OCI-LY1 (cell line): ENCODE measurements around the gene COX10.

Experiments used
- H2AFZ ChIP-seq: fragments of 200-600 bp; sonication (generic), shearing (Covaris generic); 2 replicates; pipeline ENCODE4 v1.6.0; 2014; ENCODE audit warnings: antibody characterized with exemption, mild to moderate bottlenecking, low read length
- H3F3A ChIP-seq: fragments of 200-600 bp; sonication (generic), shearing (Covaris generic); 2 replicates; pipeline ENCODE4 v1.6.0; 2014; ENCODE audit warnings: mild to moderate bottlenecking, antibody characterized with exemption, low read length, moderate library complexity; ENCODE audit not compliant: insufficient read depth
- H3K27ac ChIP-seq: fragments of 200-600 bp; sonication (generic); 2 replicates; pipeline ENCODE4 v1.5.1; 2014; ENCODE audit warnings: low read length, mixed run types, mild to moderate bottlenecking, low read depth; ENCODE audit not compliant: poor library complexity, severe bottlenecking
- H3K27me3 ChIP-seq: fragments of 200-600 bp; sonication (generic); 2 replicates; pipeline ENCODE4 v1.6.0; 2014; ENCODE audit warnings: antibody characterized with exemption, mild to moderate bottlenecking, low read length, moderate library complexity; ENCODE audit not compliant: insufficient read depth
- H3K36me3 ChIP-seq: fragments of 200-600 bp; sonication (generic); 2 replicates; pipeline ENCODE4 v1.6.1; 2014; ENCODE audit warnings: mild to moderate bottlenecking, antibody characterized with exemption, low read length, moderate library complexity, mixed read lengths; ENCODE audit not compliant: insufficient read depth
- H3K4me1 ChIP-seq: fragments of 200-600 bp; sonication (generic); 2 replicates; pipeline ENCODE4 v1.5.1; 2014; ENCODE audit warnings: mild to moderate bottlenecking, low read length, moderate library complexity; ENCODE audit not compliant: insufficient read depth, severe bottlenecking
- H3K4me2 ChIP-seq: fragments of 200-600 bp; sonication (generic), shearing (Covaris generic); 2 replicates; pipeline ENCODE4 v1.6.1; 2014; ENCODE audit warnings: low read length
- H3K4me3 ChIP-seq: fragments of 200-600 bp; sonication (generic); 2 replicates; pipeline ENCODE4 v1.5.1; 2014; ENCODE audit warnings: low read length, low read depth, mild to moderate bottlenecking, mixed read lengths; ENCODE audit not compliant: poor library complexity, severe bottlenecking
- H3K79me2 ChIP-seq: fragments of 200-600 bp; shearing (Covaris generic); 2 replicates; pipeline ENCODE4 v1.6.1; 2016; ENCODE audit warnings: mixed run types, low read length, mixed read lengths; ENCODE audit not compliant: insufficient read depth
- H3K9ac ChIP-seq: fragments of 200-600 bp; sonication (generic), shearing (Covaris generic); 2 replicates; pipeline ENCODE4 v1.6.1; 2014; ENCODE audit warnings: mild to moderate bottlenecking, low read length, mixed read lengths
- H3K9me2 ChIP-seq: fragments of 200-600 bp; sonication (generic), shearing (Covaris generic); 2 replicates; pipeline ENCODE4 v1.6.1; 2014; ENCODE audit warnings: low read depth, mild to moderate bottlenecking, low read length, mixed read lengths
- H3K9me3 ChIP-seq: fragments of 200-600 bp; shearing (Covaris generic); 2 replicates; pipeline ENCODE4 v1.6.1; 2014; ENCODE audit warnings: low read length, mixed read lengths
- H4K20me1 ChIP-seq: fragments of 200-600 bp; sonication (generic), shearing (Covaris generic); 2 replicates; pipeline ENCODE4 v1.6.0; 2016; ENCODE audit warnings: mild to moderate bottlenecking, low read length; ENCODE audit not compliant: insufficient read depth
- CTCF ChIP-seq: fragments of 200-600 bp; sonication (generic), shearing (Covaris generic); IDR thresholded peaks from 2 replicates; pipeline ENCODE4 v1.5.1; 2017; ENCODE audit warnings: mild to moderate bottlenecking, antibody characterized with exemption, low read length, moderate library complexity, mixed read lengths
- EZH2 ChIP-seq: fragments of 200-600 bp; sonication (generic), shearing (Covaris generic); IDR thresholded peaks from 2 replicates; pipeline ENCODE4 v1.8.0; 2017; ENCODE audit warnings: borderline replicate concordance, mixed run types, mild to moderate bottlenecking, antibody characterized with exemption, low read length, moderate library complexity, mixed read lengths

COX10 gene

DNA sequence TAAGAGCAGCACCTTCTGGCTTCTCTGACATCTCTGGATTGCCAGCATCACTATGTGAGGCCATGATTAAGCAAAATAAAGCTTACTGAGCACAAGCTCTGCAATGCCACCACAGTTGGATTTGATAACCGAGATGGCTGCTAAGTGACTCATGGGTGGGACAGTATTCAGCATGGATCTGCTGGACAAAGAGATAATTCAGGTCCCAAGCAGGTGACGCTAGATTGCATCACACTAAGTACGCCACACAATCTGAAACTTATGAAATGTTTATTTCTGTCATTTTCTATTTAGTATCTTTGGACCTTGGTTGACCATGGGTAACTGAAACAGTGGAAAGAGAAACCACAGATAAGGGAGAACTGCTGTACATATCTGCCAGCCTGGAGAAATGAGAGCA, 139.9 kb downstream of the COX10 start:
- Histone ChIP-seq H3K27ac (no peak overlapping the region), H3K4me1 (no peaks in the 10 kb centered on the region), H3K79me2 (no peaks in the 10 kb centered on the region), H3K9ac (no peak overlapping the region), H3K4me2 (no peak overlapping the region), H2AFZ (no peak overlapping the region), H3K9me2 (no peaks in the 10 kb centered on the region), H3K9me3 (no peaks in the 10 kb centered on the region), H3K27me3 (no peaks in the 10 kb centered on the region), H3K36me3 (peaks cover 17% of the 10 kb centered on the region), H3F3A (no peaks in the 10 kb centered on the region), H3K4me3 (no peak overlapping the region), H4K20me1 (no peaks in the 10 kb centered on the region)
- no peak for TF ChIP-seq EZH2
- TF ChIP-seq CTCF: no peak

GRCh38 chr17:14211246-14211645, 141.9 kb downstream of the COX10 start:
- no peak overlapping the region for H3K4me3 ChIP-seq
- no peak overlapping the region for H3K4me2 ChIP-seq
- H3K9me2 ChIP-seq: no peaks in the 10 kb centered on the region

GRCh38 chr17:14211801-14212200, 142.5 kb downstream of the COX10 start:
- no peak overlapping the region for H2AFZ ChIP-seq
- no peak overlapping the region for H3K9ac ChIP-seq
- H3K4me1 ChIP-seq: no peaks in the 10 kb centered on the region
- no peaks in the 10 kb centered on the region for H3K9me3 ChIP-seq
- no peaks in the 10 kb centered on the region for H3K9me2 ChIP-seq
- no peak overlapping the region for H3K4me3 ChIP-seq
- peaks cover 16% of the 10 kb centered on the region for H3K36me3 ChIP-seq
- no peak overlapping the region for H3K27ac ChIP-seq
- TF ChIP-seq CTCF: peak; percentile 51
- TF ChIP-seq EZH2: no peak
- no peaks in the 10 kb centered on the region for H4K20me1 ChIP-seq
- no peaks in the 10 kb centered on the region for H3F3A ChIP-seq
- no peaks in the 10 kb centered on the region for H3K79me2 ChIP-seq
- no peaks in the 10 kb centered on the region for H3K27me3 ChIP-seq
- H3K4me2 ChIP-seq: no peak overlapping the region

More at GRCh38 chr17:14211246-14211645, 141.9 kb downstream of the COX10 start:
- Histone ChIP-seq H3F3A (no peaks in the 10 kb centered on the region), H3K79me2 (no peaks in the 10 kb centered on the region), H3K4me1 (no peaks in the 10 kb centered on the region), H3K27ac (no peak overlapping the region), H4K20me1 (no peaks in the 10 kb centered on the region), H3K9me3 (no peaks in the 10 kb centered on the region), H3K36me3 (peaks cover 17% of the 10 kb centered on the region), H3K27me3 (no peaks in the 10 kb centered on the region), H3K9ac (no peak overlapping the region), H2AFZ (no peak overlapping the region)
- TF ChIP-seq CTCF (no peak), EZH2 (no peak)
